ENCODE measurements around the gene SETD2.
A peak's percentile ranks its signal among the peaks of the same experiment; 100 is the strongest.
"Not testable (repeated sequence)": the region's sequence is repeated elsewhere in the genome, so short reads cannot be mapped to it uniquely, and the experiment has no call there.

The SETD2 gene

DNA sequence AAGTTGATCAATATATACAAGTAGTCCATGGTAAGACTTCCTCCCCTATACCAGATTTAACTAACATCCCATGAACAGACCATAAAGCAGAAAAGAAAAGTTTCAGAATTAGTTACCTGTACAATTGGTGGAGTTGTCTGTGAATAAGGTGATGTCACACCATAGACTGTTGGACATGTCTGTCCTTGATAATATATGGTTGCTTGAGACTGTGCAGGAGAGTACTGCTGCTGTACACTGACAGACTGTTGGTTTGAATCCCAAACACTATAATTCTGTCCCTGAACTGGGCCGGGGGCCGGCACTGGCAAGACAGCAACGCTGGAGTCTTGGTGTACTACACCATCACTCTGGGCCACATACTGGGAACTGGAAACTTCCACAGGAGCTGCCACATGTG is 107.2 kb downstream of the SETD2 start:
- peak overlapping the region; percentile 59 for H3K27ac Mint-ChIP-seq
- peaks cover 30% of the 10 kb centered on the region for H3K36me3 Mint-ChIP-seq (ENCODE audit: low read depth)
- H3K9me3 Mint-ChIP-seq, result no peaks in the 10 kb centered on the region
- no peaks in the 10 kb centered on the region for H3K27me3 Mint-ChIP-seq (ENCODE audit: low read depth)
- H3K4me1 Mint-ChIP-seq (ENCODE audit: low read depth), result peaks cover 32% of the 10 kb centered on the region
- no peak overlapping the region for H3K4me3 Mint-ChIP-seq

DNA sequence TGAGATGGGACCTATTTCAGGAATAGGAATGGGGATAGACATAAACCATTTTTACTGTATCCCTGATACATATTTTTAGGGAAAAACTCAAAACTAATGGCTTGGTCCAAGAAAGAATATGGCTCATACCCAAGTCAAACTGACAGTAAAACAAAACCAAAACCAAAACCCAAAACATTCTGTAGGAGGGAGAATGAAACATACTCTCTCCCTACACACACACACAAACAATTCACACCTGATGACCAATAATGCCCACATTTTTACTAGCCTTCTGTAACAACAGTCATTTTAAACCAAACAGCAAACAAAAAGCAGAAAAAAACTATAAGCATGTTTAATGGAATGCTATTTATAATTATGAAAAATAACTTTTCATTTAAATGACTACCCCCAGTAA is 109.5 kb downstream of the SETD2 start:
- Mint-ChIP-seq H3K27ac (peak overlapping the region; percentile 49), H3K27me3 (ENCODE audit: low read depth) (no peaks in the 10 kb centered on the region), H3K4me3 (peak overlapping the region; percentile 21), H3K4me1 (ENCODE audit: low read depth) (peaks cover 32% of the 10 kb centered on the region), H3K9me3 (no peaks in the 10 kb centered on the region), H3K36me3 (ENCODE audit: low read depth) (peaks cover 33% of the 10 kb centered on the region)

DNA sequence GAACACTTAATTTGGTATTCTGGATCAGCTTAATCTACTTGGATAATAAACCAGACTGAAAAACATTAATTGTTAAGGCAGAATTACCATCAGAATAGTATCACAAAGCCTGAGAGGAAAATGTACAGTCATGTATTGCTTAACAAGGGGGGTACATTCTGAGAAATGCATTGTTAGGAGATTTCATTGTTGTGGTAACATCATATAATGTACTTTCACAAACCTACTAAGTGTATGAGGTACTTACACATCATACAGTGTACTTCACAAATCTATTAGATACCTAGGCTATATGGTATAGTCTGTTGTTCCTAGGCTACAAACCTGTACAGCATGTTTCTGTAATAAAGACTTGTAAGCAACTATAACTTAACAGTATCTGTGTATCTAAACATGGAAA is 116.2 kb downstream of the SETD2 start:
- peaks cover 7% of the 10 kb centered on the region for H3K4me1 Mint-ChIP-seq (ENCODE audit: low read depth)
- H3K27me3 Mint-ChIP-seq (ENCODE audit: low read depth), result no peaks in the 10 kb centered on the region
- no peak overlapping the region for H3K27ac Mint-ChIP-seq
- no peaks in the 10 kb centered on the region for H3K9me3 Mint-ChIP-seq
- peaks cover 12% of the 10 kb centered on the region for H3K36me3 Mint-ChIP-seq (ENCODE audit: low read depth)
- no peak overlapping the region for H3K4me3 Mint-ChIP-seq

DNA sequence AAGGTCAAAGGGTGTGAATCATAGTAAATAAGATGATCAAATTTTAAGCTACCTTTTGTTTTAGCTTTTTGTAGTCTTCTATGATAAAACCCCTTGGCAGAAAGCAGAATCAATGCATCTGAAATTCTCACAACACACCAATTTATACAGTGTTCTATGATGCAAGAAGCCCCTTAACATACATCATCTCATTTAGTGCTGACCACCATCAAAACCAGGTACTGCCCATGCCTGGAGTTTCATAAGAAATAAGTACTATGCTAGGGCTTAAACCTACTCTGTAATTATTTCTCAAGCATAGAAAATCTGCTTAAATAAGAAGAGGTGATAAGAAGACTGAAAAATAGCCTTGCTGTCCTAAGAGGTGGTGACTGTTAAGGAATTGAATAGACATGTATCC is 116.8 kb downstream of the SETD2 start:
- Mint-ChIP-seq H3K9me3 (no peaks in the 10 kb centered on the region), H3K4me3 (no peak overlapping the region), H3K27me3 (ENCODE audit: low read depth) (no peaks in the 10 kb centered on the region), H3K27ac (no peak overlapping the region), H3K36me3 (ENCODE audit: low read depth) (peaks cover 17% of the 10 kb centered on the region), H3K4me1 (ENCODE audit: low read depth) (peaks cover 7% of the 10 kb centered on the region)

DNA sequence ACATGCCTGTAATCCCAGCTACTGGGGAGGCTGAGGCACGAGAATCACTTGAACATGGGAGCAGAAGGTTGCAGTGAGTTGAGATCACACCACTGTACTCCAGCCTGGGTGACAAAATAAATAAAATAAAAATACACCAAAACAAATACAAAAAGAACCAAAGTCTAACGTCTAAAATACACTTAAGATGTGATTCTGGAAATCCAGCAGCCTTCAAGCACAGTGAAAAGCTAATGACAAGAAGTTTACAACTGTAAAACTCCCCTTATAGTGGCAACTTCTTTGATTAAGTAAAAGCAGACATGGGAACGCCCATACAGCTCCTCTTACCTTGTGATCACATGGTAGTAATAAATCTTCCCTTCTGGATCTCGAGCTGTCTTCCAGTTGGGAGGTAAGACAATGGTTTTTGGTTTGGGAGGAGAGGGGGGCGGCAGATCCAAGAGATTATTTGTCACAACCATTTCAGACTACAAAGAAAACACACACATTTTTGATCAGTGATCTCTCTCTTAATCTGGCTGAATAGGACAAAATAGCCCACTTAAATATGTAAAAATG is 121.6 kb downstream of the SETD2 start:
- no peak overlapping the region for H3K27ac Mint-ChIP-seq
- H3K36me3 Mint-ChIP-seq (ENCODE audit: low read depth), result peaks cover 31% of the 10 kb centered on the region
- no peak overlapping the region for H3K4me3 Mint-ChIP-seq
- H3K4me1 Mint-ChIP-seq (ENCODE audit: low read depth), result peaks cover 16% of the 10 kb centered on the region
- H3K27me3 Mint-ChIP-seq (ENCODE audit: low read depth), result no peaks in the 10 kb centered on the region
- peaks cover 4% of the 10 kb centered on the region for H3K9me3 Mint-ChIP-seq

DNA sequence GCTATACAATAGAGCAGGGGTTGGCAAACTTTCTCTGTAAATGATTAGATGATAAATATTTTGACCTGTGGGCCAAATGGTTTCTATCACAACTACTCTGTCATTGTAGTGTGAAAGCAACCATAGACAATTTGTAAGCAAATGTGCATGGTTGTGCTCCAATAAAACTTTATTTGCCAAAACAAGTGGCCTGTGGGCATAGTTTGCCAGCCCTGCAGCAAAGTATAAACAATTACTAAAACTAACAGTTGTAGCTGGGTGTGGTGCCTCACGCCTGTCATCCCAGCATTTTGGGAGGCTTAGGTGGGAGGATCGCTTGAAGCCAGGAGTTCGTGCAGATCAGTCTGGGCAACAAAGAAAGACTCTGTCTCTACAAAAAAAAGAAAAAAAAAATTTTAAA is 122.8 kb downstream of the SETD2 start:
- Mint-ChIP-seq H3K27me3 (ENCODE audit: low read depth) (no peaks in the 10 kb centered on the region), H3K4me3 (no peak overlapping the region), H3K4me1 (ENCODE audit: low read depth) (peaks cover 13% of the 10 kb centered on the region), H3K36me3 (ENCODE audit: low read depth) (peaks cover 38% of the 10 kb centered on the region), H3K27ac (no peak overlapping the region), H3K9me3 (peaks cover 4% of the 10 kb centered on the region)

DNA sequence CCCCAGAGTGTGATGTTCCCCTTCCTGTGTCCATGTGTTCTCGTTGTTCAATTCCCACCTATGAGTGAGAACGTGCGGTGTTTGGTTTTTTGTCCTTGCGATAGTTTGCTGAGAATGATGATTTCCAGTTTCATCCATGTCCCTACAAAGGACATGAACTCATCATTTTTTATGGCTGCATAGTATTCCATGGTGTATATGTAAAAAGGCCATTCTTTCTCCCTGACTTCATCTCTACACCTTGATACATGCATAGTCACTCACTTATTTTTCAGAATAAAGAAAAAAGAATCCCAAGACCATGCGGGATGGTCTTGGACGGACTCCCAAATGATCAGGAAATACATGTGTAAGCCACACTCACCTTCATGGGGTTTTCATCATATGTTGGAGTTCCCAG is 126.6 kb downstream of the SETD2 start:
- H3K36me3 Mint-ChIP-seq (ENCODE audit: low read depth), result peaks cover 50% of the 10 kb centered on the region
- H3K27me3 Mint-ChIP-seq (ENCODE audit: low read depth); H3K9me3 Mint-ChIP-seq; H3K4me3 Mint-ChIP-seq: not testable (repeated sequence)
- peaks cover 17% of the 10 kb centered on the region for H3K4me1 Mint-ChIP-seq (ENCODE audit: low read depth)
- H3K27ac Mint-ChIP-seq, result peak overlapping the region; percentile 51

DNA sequence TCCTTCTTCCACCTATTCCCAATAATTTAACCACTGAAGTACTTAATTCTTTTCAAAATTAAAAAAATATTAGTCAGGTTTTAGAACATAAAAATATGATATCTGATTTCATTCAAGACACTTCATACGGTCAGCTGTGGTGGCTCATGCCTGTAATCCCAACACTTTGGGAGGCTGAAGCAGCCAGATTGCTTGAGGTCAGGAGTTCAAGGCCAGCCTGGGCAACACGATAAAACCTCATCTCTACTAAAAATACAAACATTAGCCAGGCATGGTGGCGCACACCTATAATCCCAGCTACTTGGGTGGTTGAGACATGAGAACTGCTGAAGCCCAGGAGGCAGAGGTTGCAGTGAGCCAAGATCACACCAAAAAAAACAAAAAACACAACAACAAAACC is 127.8 kb downstream of the SETD2 start:
- H3K36me3 Mint-ChIP-seq (ENCODE audit: low read depth), result peaks cover 44% of the 10 kb centered on the region
- peak overlapping the region; percentile 19 for H3K27ac Mint-ChIP-seq
- H3K9me3 Mint-ChIP-seq, result peaks cover 4% of the 10 kb centered on the region
- H3K4me3 Mint-ChIP-seq, result no peak overlapping the region
- H3K4me1 Mint-ChIP-seq (ENCODE audit: low read depth), result peaks cover 24% of the 10 kb centered on the region
- no peaks in the 10 kb centered on the region for H3K27me3 Mint-ChIP-seq (ENCODE audit: low read depth)

DNA sequence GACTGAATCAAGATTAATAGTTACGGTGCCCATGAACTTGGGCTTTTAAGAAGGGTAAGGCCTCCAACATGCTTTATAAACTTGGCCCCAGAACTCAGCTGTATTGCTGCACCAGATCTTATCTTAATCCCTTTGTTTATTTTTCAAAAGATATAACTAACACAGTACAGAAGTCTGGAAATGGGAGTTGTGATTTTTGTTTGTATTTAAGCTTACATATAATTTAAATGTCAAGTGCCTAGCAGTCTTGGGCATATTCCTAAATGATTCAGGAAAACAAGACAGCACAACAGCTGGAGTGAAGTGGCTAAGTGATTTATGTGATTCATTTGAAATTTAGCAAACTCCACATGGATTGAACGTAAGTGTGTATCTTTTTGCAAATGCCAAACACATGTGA is 128.3 kb downstream of the SETD2 start:
- Mint-ChIP-seq H3K27me3 (ENCODE audit: low read depth) (no peaks in the 10 kb centered on the region), H3K4me3 (no peak overlapping the region), H3K27ac (no peak overlapping the region), H3K9me3 (peaks cover 4% of the 10 kb centered on the region), H3K4me1 (ENCODE audit: low read depth) (peaks cover 28% of the 10 kb centered on the region), H3K36me3 (ENCODE audit: low read depth) (peaks cover 40% of the 10 kb centered on the region)

DNA sequence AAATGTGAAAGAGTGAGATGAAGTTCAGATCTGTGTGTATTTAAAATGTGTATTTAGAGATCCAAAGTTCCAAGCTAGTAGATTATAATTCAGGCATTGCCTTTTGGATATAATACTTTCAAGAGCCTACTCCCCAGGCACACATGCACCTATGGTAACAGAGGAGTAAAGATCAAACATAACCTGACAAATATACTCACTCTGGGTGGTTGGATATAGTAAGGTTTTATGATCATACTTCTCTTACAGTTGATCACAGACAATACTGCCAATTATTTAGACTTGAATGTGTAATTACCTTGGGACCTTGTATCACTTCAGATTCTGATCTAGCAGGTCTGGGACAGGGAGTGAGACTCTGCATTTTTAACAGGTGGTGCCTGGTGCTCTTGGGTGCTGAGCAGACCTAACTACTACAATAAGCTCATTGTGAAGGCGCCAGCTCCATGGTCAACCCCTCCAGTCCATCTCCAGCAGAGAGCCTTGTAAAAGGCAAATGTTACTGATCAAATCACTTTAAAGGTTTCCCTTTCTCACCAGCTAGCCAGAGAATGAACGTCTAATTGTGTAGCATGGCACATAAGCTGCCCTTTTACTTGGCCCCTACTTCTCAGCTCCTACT is 128.9 kb downstream of the SETD2 start:
- H3K27me3 Mint-ChIP-seq (ENCODE audit: low read depth), result no peaks in the 10 kb centered on the region
- H3K4me1 Mint-ChIP-seq (ENCODE audit: low read depth), result peaks cover 31% of the 10 kb centered on the region
- no peak overlapping the region for H3K4me3 Mint-ChIP-seq
- H3K36me3 Mint-ChIP-seq (ENCODE audit: low read depth), result peaks cover 35% of the 10 kb centered on the region
- peaks cover 4% of the 10 kb centered on the region for H3K9me3 Mint-ChIP-seq
- H3K27ac Mint-ChIP-seq, result no peak overlapping the region

DNA sequence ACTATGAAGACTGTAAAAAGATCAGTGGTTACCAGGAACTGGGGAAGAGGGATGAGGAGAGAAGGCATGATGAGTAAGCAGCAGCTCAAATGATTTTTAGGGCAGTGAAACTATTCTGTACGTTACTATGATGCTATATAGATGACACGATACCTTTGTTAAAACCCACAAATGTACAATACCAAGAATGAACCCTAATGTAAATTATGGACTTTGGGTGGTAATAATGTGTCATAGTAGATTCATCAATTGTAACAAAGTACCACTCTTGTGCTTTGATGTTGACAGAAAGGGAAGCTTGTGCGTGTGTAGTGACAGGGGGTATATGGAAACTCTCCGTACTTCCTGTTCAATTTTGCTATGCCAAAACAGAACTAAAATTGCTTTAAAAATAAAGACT is 132.9 kb downstream of the SETD2 start:
- peak overlapping the region; percentile 58 for H3K4me3 Mint-ChIP-seq
- H3K27me3 Mint-ChIP-seq (ENCODE audit: low read depth); H3K9me3 Mint-ChIP-seq: not testable (repeated sequence)
- peaks cover 18% of the 10 kb centered on the region for H3K4me1 Mint-ChIP-seq (ENCODE audit: low read depth)
- H3K36me3 Mint-ChIP-seq (ENCODE audit: low read depth), result peaks cover 25% of the 10 kb centered on the region
- peak overlapping the region; percentile 64 for H3K27ac Mint-ChIP-seq

DNA sequence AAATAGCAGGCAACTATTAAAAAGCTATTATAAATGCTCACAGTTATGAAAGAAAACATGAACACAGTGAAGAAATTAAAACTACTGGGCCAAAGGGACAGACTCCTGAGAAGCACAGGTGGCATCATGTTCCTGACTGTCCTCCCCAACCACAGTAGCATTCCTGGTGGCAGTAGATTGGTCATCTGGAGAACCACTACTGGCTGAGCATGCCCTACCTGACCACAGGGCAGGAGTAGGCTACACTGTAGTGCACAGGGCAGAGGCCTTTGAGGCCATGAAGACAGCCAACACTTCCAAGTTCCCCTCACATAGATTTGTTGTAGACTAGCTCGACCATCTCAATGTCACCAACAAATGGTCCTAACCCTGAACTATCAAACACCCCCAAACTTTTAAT is 135.2 kb downstream of the SETD2 start:
- peaks cover 11% of the 10 kb centered on the region for H3K36me3 Mint-ChIP-seq (ENCODE audit: low read depth)
- peaks cover 26% of the 10 kb centered on the region for H3K4me1 Mint-ChIP-seq (ENCODE audit: low read depth)
- H3K9me3 Mint-ChIP-seq, result no peaks in the 10 kb centered on the region
- no peak overlapping the region for H3K27ac Mint-ChIP-seq
- no peaks in the 10 kb centered on the region for H3K27me3 Mint-ChIP-seq (ENCODE audit: low read depth)
- H3K4me3 Mint-ChIP-seq, result no peak overlapping the region

DNA sequence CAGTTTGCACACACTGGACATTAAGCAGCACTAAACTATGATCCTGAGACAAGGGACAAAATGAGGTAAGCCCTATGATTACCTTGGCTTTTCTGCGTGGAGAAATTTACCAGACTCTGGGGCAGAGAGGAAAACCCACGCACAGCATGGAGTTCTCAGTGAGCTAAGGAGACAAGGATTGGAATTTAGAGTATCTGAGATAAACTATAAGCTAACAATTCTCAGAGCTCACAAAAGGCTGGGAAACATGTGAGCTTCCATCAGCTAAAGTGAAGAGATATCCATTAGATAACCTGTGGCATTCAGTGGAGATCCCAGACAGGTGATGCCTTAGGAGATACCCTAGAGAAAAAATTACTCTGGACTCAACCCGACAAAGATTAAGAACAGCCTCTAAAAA is 135.8 kb downstream of the SETD2 start:
- Mint-ChIP-seq H3K27me3 (ENCODE audit: low read depth) (no peaks in the 10 kb centered on the region), H3K36me3 (ENCODE audit: low read depth) (peaks cover 10% of the 10 kb centered on the region), H3K9me3 (no peaks in the 10 kb centered on the region), H3K4me3 (no peak overlapping the region), H3K4me1 (ENCODE audit: low read depth) (peaks cover 24% of the 10 kb centered on the region), H3K27ac (no peak overlapping the region)

DNA sequence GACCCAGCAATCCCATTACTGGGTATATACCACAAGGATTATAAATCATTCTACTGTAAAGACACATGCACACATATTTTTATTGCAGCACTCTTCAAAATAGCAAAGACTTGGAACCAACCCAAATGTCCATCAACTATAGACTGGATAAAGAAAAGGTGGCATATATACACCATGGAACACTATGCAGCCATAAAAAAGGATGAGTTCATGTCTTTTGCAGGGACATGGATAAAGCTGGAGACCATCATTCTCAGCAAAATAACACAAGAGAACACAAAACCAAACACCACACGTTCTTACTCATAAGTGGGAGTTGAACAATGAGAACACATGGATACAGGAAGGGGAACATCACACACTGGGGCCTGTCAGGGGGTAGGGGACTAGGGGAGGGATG is 137.5 kb downstream of the SETD2 start:
- H3K27me3 Mint-ChIP-seq (ENCODE audit: low read depth); H3K4me3 Mint-ChIP-seq; H3K9me3 Mint-ChIP-seq; H3K27ac Mint-ChIP-seq; H3K36me3 Mint-ChIP-seq (ENCODE audit: low read depth): not testable (repeated sequence)
- H3K4me1 Mint-ChIP-seq (ENCODE audit: low read depth), result peaks cover 18% of the 10 kb centered on the region

DNA sequence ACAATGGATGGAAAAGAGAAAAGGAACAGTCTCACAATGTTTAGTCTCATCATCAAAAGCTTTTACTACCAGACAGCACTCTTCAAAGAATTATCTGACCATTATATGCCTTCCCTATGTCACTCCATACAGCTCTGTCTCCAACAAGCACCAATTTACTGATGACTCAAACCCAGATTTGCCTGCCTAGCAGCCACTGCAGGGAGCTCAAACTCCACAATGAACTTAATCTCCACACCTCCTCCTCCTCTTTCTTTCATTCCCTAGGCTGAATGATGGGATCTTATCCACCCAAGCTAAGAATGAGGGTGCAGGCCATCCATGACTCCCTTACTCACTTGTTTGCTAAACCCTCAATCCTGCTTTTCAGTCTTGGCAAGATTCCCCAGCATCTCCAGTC is 139.0 kb downstream of the SETD2 start:
- H3K27ac Mint-ChIP-seq, result no peak overlapping the region
- H3K9me3 Mint-ChIP-seq, result no peaks in the 10 kb centered on the region
- H3K27me3 Mint-ChIP-seq (ENCODE audit: low read depth), result no peaks in the 10 kb centered on the region
- no peak overlapping the region for H3K4me3 Mint-ChIP-seq
- peaks cover 13% of the 10 kb centered on the region for H3K4me1 Mint-ChIP-seq (ENCODE audit: low read depth)
- H3K36me3 Mint-ChIP-seq (ENCODE audit: low read depth), result peaks cover 7% of the 10 kb centered on the region

DNA sequence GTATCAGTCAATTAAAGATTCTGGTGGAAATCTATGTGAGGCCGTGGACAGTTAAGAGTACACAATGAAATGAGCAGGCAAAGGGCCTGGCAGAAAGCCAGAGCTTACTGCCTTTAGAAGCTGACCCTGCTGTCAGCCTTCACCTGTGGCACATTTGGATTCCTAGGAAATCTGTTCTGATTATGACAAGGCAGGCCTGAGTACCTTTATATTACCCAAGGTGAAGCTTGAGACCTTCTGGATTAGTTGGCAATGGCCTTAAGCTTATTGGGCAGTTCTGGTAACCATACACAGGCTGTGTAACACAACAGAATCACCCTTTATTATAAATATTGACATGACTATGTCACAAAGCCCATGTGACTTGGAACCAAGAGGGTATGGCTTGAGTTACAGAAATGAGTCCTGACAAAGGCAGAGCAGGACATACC is 141.3 kb downstream of the SETD2 start:
- no peaks in the 10 kb centered on the region for H3K9me3 Mint-ChIP-seq
- H3K27ac Mint-ChIP-seq, result no peak overlapping the region
- H3K4me3 Mint-ChIP-seq, result no peak overlapping the region
- H3K36me3 Mint-ChIP-seq (ENCODE audit: low read depth), result peaks cover 14% of the 10 kb centered on the region
- no peaks in the 10 kb centered on the region for H3K27me3 Mint-ChIP-seq (ENCODE audit: low read depth)
- peaks cover 35% of the 10 kb centered on the region for H3K4me1 Mint-ChIP-seq (ENCODE audit: low read depth)
